Activated T-helper 2 cell treated with anti-CD3 and anti-CD28 coated beads, Interferon-gamma antibody, Interleukin-2, Interleukin-4, amounts not matched to agents 10 μg/mL and 5 μg/mL and 100 μg/mL, durations not matched to agents 14 hours and 24 hours and 36 hours (primary cell): ENCODE measurements around the gene CCDC74B. TPM values are rescaled to one million over a fixed set of nuclear protein-coding genes. Genes with fewer than 3 reads are reported as not detected.
A peak's percentile ranks its signal among the peaks of the same experiment; 100 is the strongest.
"Not testable (repeated sequence)": the region's sequence is repeated elsewhere in the genome, so short reads cannot be mapped to it uniquely, and the experiment has no call there.

Experiments
- DNase-seq: peaks from one replicate; pipeline ENCODE4 v3.0.0; 2021; ENCODE audit warnings: low spot score
- H3K27ac Mint-ChIP-seq: one replicate; pipeline ENCODE4 v1.8.0; 2021; ENCODE audit warnings: mixed read lengths
- H3K27me3 Mint-ChIP-seq: one replicate; pipeline ENCODE4 v1.8.0; 2021; ENCODE audit warnings: low read depth, mixed read lengths
- H3K36me3 Mint-ChIP-seq: one replicate; pipeline ENCODE4 v1.8.0; 2021; ENCODE audit warnings: low read depth, mixed read lengths
- H3K4me1 Mint-ChIP-seq: one replicate; pipeline ENCODE4 v1.8.0; 2021; ENCODE audit warnings: low read depth, mixed read lengths
- H3K4me3 Mint-ChIP-seq: one replicate; pipeline ENCODE4 v1.8.0; 2021; ENCODE audit warnings: low read depth, mild to moderate bottlenecking, moderate library complexity, mixed read lengths
- H3K9me3 Mint-ChIP-seq: one replicate; pipeline ENCODE4 v1.8.0; 2021; ENCODE audit warnings: mixed read lengths
- intact Hi-C: fragments of 100-400 bp; cut with micrococcal nuclease; formaldehyde crosslinking; loops from one replicate; pipeline ENCODE4 v1.15.1; 2023
- total RNA-seq: library from RNA; stranded (reverse); gene quantifications from 2 replicates; pipeline ENCODE4 v1.2.3, GENCODE V29; 2022

The CCDC74B gene
- 0.94 and 1.1 TPM in 2 replicates for total RNA-seq

GRCh38 chr2:130145006-130145414 is at the start of gene CCDC74B:
Gene CCDC74B (minus strand): TSS chr2:130145112. CDS start chr2:130144996, 116 bp downstream.
- intact Hi-C loops, H3K27ac Mint-ChIP-seq: not testable (repeated sequence)

GRCh38 chr2:130193824-130194223 is 48.9 kb upstream of the CCDC74B start:
- H3K4me3 Mint-ChIP-seq, H3K27ac Mint-ChIP-seq, H3K4me1 Mint-ChIP-seq, intact Hi-C loops, DNase-seq, H3K27me3 Mint-ChIP-seq, H3K9me3 Mint-ChIP-seq: not testable (repeated sequence)
- peaks cover 10% of the 10 kb centered on the region for H3K36me3 Mint-ChIP-seq

More at GRCh38 chr2:130145006-130145414, at the start of gene CCDC74B:
- not testable (repeated sequence) for H3K27me3 Mint-ChIP-seq, H3K4me1 Mint-ChIP-seq, H3K36me3 Mint-ChIP-seq, H3K9me3 Mint-ChIP-seq
- peak; percentile 45 for DNase-seq
- peak within 1 kb of the TSS; percentile 73 for H3K4me3 Mint-ChIP-seq

- H3K4me1 Mint-ChIP-seq, DNase-seq, H3K27ac Mint-ChIP-seq, H3K27me3 Mint-ChIP-seq, H3K4me3 Mint-ChIP-seq, intact Hi-C loops, H3K9me3 Mint-ChIP-seq: not testable (repeated sequence)
- H3K36me3 Mint-ChIP-seq = peaks cover 12% of the 10 kb centered on the region
These were observed 47.5 kb upstream of the CCDC74B start for GRCh38 chr2:130192451-130192850.

- peaks cover 12% of the 10 kb centered on the region for H3K36me3 Mint-ChIP-seq
- H3K27ac Mint-ChIP-seq, H3K4me1 Mint-ChIP-seq, intact Hi-C loops, DNase-seq, H3K27me3 Mint-ChIP-seq, H3K9me3 Mint-ChIP-seq, H3K4me3 Mint-ChIP-seq: not testable (repeated sequence)
These were observed 46.4 kb upstream of the CCDC74B start for GRCh38 chr2:130191319-130191718.

GRCh38 chr2:130190237-130190636 is 45.3 kb upstream of the CCDC74B start:
- no peaks in the 10 kb centered on the region for H3K27me3 Mint-ChIP-seq
- no peak for DNase-seq
- intact Hi-C loops = no loop called here
- H3K9me3 Mint-ChIP-seq = no peaks in the 10 kb centered on the region
- H3K36me3 Mint-ChIP-seq = peaks cover 23% of the 10 kb centered on the region
- H3K4me1 Mint-ChIP-seq = peaks cover 4% of the 10 kb centered on the region
- H3K4me3 Mint-ChIP-seq = no peak overlapping the region
- H3K27ac Mint-ChIP-seq = no peak overlapping the region

GRCh38 chr2:130188958-130189357 is 44.0 kb upstream of the CCDC74B start:
- intact Hi-C loops = not testable (repeated sequence)

GRCh38 chr2:130187859-130188792 is 43.2 kb upstream of the CCDC74B start:
- H3K27ac Mint-ChIP-seq, H3K9me3 Mint-ChIP-seq, H3K27me3 Mint-ChIP-seq, H3K4me3 Mint-ChIP-seq, DNase-seq, intact Hi-C loops, H3K4me1 Mint-ChIP-seq: not testable (repeated sequence)
- H3K36me3 Mint-ChIP-seq = peaks cover 28% of the 10 kb centered on the region

More at GRCh38 chr2:130188958-130189357, 44.0 kb upstream of the CCDC74B start:
- peaks cover 25% of the 10 kb centered on the region for H3K36me3 Mint-ChIP-seq
- not testable (repeated sequence) for DNase-seq, H3K4me3 Mint-ChIP-seq, H3K4me1 Mint-ChIP-seq, H3K27me3 Mint-ChIP-seq, H3K9me3 Mint-ChIP-seq, H3K27ac Mint-ChIP-seq

- intact Hi-C loops = no loop called here
- Mint-ChIP-seq H3K9me3 (no peaks in the 10 kb centered on the region), H3K36me3 (peaks cover 28% of the 10 kb centered on the region), H3K27me3 (no peaks in the 10 kb centered on the region), H3K4me3 (no peak overlapping the region), H3K4me1 (peaks cover 9% of the 10 kb centered on the region), H3K27ac (no peak overlapping the region)
- DNase-seq = no peak
These were observed 42.4 kb upstream of the CCDC74B start for GRCh38 chr2:130187268-130187667.

- Mint-ChIP-seq H3K27ac (no peak overlapping the region), H3K27me3 (no peaks in the 10 kb centered on the region), H3K36me3 (peaks cover 22% of the 10 kb centered on the region), H3K4me3 (no peak overlapping the region), H3K4me1 (peaks cover 9% of the 10 kb centered on the region), H3K9me3 (no peaks in the 10 kb centered on the region)
- DNase-seq = no peak
- intact Hi-C loops = no loop called here
These were observed 41.5 kb upstream of the CCDC74B start for GRCh38 chr2:130186391-130186790.

- no peaks in the 10 kb centered on the region for H3K27me3 Mint-ChIP-seq
- no peak overlapping the region for H3K27ac Mint-ChIP-seq
- H3K36me3 Mint-ChIP-seq = peaks cover 20% of the 10 kb centered on the region
- no peak for DNase-seq
- H3K4me3 Mint-ChIP-seq = no peak overlapping the region
- peaks cover 9% of the 10 kb centered on the region for H3K4me1 Mint-ChIP-seq
- no peaks in the 10 kb centered on the region for H3K9me3 Mint-ChIP-seq
- intact Hi-C loops = no loop called here
These were observed 41.0 kb upstream of the CCDC74B start for GRCh38 chr2:130185896-130186295.

- Mint-ChIP-seq H3K27ac (no peak overlapping the region), H3K9me3 (no peaks in the 10 kb centered on the region), H3K36me3 (peaks cover 21% of the 10 kb centered on the region), H3K4me1 (peaks cover 9% of the 10 kb centered on the region), H3K4me3 (no peak overlapping the region), H3K27me3 (no peaks in the 10 kb centered on the region)
- DNase-seq = no peak
- intact Hi-C loops = no loop called here
These were observed 40.5 kb upstream of the CCDC74B start for GRCh38 chr2:130185436-130185835.

- Mint-ChIP-seq H3K36me3 (peaks cover 21% of the 10 kb centered on the region), H3K27ac (peak overlapping the region; percentile 77), H3K27me3 (no peaks in the 10 kb centered on the region), H3K4me3 (peak overlapping the region; percentile 82), H3K9me3 (no peaks in the 10 kb centered on the region), H3K4me1 (peaks cover 9% of the 10 kb centered on the region)
- intact Hi-C loops = loop anchor here (5.0 kb wide), 1 partner anchor 1309 kb away; the partner anchor contains the start of gene MZT2A
- DNase-seq = no peak
These were observed 38.8 kb upstream of the CCDC74B start for GRCh38 chr2:130183512-130184373.
